Ramos (cell line): ENCODE results near the gene CPSF7.

ENCODE experiments used
- in situ Hi-C: fragments of 300-500 bp; cut with MboI; formaldehyde crosslinking; loops from one replicate; pipeline ENCODE4 v1.14.3; 2022; ENCODE audit warnings: low sequenced_read_pairs; ENCODE audit not compliant: unreplicated experiment

Gene CPSF7

DNA sequence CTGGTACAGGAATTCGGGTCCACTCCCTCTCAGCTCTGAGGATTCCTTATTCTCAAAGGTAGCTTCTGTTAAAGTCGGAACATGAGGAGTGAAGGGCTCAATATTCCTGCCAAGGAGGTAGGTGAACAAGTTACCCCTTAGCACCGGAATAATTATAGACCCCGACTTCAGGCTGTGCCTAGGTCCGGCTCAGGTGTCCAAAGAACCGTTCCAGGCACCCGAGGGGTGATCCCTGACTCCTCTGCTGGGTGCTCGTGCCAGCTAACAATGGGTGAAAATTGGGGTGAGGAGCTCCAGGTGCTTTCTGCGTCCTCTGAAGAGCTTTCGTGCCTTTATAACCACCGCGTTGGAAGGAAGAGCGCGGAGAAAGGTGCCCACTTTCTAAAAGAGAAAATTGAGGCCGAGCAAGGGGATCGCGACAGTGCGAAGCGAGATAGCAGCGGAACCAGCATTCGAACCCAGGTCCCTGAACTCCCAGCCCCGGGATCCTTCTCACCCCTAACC lies 68.5 kb downstream of the CPSF7 start:
- in situ Hi-C loops: no loop called here

DNA sequence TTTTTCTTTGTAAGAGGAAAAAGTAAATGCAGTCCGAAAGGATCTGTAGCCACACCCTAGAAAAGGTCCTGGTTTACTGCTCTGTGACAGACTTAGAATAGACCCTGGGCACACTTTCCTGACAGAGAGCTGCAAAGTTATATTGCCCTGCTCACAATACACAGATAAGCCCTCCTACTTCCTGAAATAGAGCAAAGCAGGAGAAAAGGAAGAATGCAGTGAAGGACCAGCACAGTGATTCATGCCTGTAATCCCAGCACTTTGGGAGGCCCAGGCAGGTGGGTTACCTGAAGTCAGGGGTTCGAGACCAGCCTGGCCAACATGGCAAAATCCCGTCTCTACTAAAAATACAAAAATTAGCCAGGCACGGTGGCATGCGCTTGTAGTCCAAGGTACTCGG lies 70.3 kb downstream of the CPSF7 start:
- in situ Hi-C loops: no loop called here

- in situ Hi-C loops: no loop called here
These were observed 71.2 kb downstream of the CPSF7 start for GRCh38 chr11:61358566-61358965.

GRCh38 chr11:61357894-61358239 lies 71.9 kb downstream of the CPSF7 start:
- in situ Hi-C loops: no loop called here

- in situ Hi-C loops: no loop called here
These were observed 72.4 kb downstream of the CPSF7 start for GRCh38 chr11:61357233-61357893.

- in situ Hi-C loops: no loop called here
These were observed 73.1 kb downstream of the CPSF7 start for GRCh38 chr11:61356706-61357105.

- in situ Hi-C loops: no loop called here
These were observed 75.6 kb downstream of the CPSF7 start for GRCh38 chr11:61354208-61354607.

DNA sequence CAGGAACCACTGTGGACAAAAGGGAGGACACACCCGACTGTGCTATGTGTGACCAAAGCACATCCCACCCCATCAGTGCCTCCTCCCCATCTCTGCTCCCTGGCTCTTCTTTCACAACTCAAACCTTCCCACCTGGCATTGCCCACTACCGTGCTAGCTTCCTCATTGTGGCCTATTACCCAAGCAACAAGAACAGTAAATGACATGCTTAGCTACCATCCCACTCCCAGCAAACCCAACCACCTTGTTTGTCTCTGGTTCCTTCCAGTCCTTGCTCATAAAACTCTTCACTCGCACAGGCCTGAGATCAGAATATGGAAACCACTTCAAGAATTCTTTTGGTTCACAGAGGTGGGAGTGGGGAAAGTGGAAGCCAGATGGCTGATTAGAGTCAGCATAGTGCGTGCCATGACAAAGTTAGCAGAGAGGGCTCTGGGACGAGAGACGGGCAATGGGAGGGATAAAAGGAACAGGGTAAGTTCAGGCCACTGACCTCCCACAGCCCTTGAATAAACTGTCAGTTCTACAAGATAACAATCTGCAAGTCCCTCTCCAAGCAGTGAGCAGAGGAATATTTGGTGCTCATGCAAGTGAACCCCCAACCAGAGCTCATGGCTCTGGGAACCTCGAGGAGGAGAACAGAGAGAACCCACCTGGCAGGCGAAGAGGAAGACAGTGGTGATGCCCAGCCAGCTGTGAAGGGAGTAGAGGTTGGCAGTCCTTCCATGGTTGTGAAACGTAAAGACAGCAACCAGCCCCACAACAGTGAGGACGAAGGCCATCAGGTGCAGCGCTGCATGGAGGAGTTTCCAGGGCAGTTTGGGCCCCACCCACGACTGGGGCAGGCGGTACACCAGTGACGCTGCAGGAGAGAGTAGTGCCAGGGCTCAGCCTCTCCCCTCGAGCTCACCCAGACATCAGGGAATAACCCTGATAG lies 76.4 kb downstream of the CPSF7 start:
- in situ Hi-C loops: no loop called here
